Smooth muscle cell (in vitro differentiated cells): ENCODE data around the gene PRKAG2. TPM values are rescaled to one million over a fixed set of nuclear protein-coding genes. Genes with fewer than 3 reads are reported as not detected.

Source experiments
- DNase-seq: peaks from one replicate; lab custom pipeline; 2025; ENCODE audit not compliant: unreplicated experiment; lab: John Stamatoyannopoulos, UW
- H2AFZ ChIP-seq: fragments of 200-600 bp; sonication (generic); 2 replicates; pipeline ENCODE4 v1.6.0; 2016; ENCODE audit warnings: antibody characterized with exemption, low read depth, mild to moderate bottlenecking
- H3F3A ChIP-seq: fragments of 200-600 bp; sonication (generic); 2 replicates; pipeline ENCODE4 v1.6.0; 2017; ENCODE audit warnings: antibody characterized with exemption, low read depth
- H3K27ac ChIP-seq: fragments of 200-600 bp; sonication (generic); 2 replicates; pipeline ENCODE4 v1.5.1; 2016; ENCODE audit warnings: low read depth, mild to moderate bottlenecking
- H3K27me3 ChIP-seq: fragments of 200-600 bp; sonication (generic); 2 replicates; pipeline ENCODE4 v1.6.1; 2016; ENCODE audit warnings: low read depth, mild to moderate bottlenecking
- H3K36me3 ChIP-seq: fragments of 200-600 bp; sonication (generic); 2 replicates; pipeline ENCODE4 v1.5.1; 2016; ENCODE audit warnings: low read depth
- H3K4me1 ChIP-seq: fragments of 200-600 bp; sonication (generic); 2 replicates; pipeline ENCODE4 v1.5.1; 2016; ENCODE audit warnings: low read depth
- H3K4me2 ChIP-seq: fragments of 200-600 bp; sonication (generic); 2 replicates; pipeline ENCODE4 v1.6.0; 2016; ENCODE audit warnings: mild to moderate bottlenecking
- H3K4me3 ChIP-seq: fragments of 200-600 bp; sonication (generic); 2 replicates; pipeline ENCODE4 v1.5.1; 2016; ENCODE audit warnings: mild to moderate bottlenecking
- H3K79me2 ChIP-seq: fragments of 200-600 bp; sonication (generic); 2 replicates; pipeline ENCODE4 v1.6.0; 2016; ENCODE audit warnings: low read depth, mild to moderate bottlenecking
- H3K9ac ChIP-seq: fragments of 200-600 bp; sonication (generic); 2 replicates; pipeline ENCODE4 v1.6.0; 2016; ENCODE audit warnings: low read depth
- H3K9me3 ChIP-seq: fragments of 200-600 bp; sonication (generic); replicated peaks from 2 replicates; pipeline ENCODE4 v1.5.1; 2016; ENCODE audit warnings: low read depth
- H4K20me1 ChIP-seq: fragments of 200-600 bp; sonication (generic); 2 replicates; pipeline ENCODE4 v1.6.0; 2016; ENCODE audit warnings: low read depth
- WGBS: methylation state at CpG from one replicate; pipeline ENCODE4 v1.1.7; 2016; ENCODE audit warnings: low lambda C conversion rate; 5-methylcytosine and 5-hydroxymethylcytosine counted together
- polyA plus RNA-seq: library from polyadenylated mRNA; unstranded; fragments of >200 nt; fragmentation: Nextera tagmentation; extraction: Ambion mirVana; gene quantifications from 2 replicates; pipeline ENCODE4 v1.2.1, GENCODE V29; 2016
- total RNA-seq: library from RNA; depleted of rRNA; stranded (reverse); fragments of >200 nt; gene quantifications from 2 replicates; pipeline ENCODE4 v1.2.3, GENCODE V29; 2014
- TF ChIP-seq, protein P1 (sequence below): fragments of 200-600 bp; sonication (generic); IDR thresholded peaks from 2 replicates; pipeline ENCODE4 v1.5.1; 2017; ENCODE audit warnings: borderline replicate concordance, mild to moderate bottlenecking, antibody characterized with exemption; ENCODE audit not compliant: insufficient read depth, poor library complexity, severe bottlenecking

Gene PRKAG2
- total and polyA plus RNA-seq, 2 experiments from 2014 or later: 3.5 to 3.9 TPM

DNA sequence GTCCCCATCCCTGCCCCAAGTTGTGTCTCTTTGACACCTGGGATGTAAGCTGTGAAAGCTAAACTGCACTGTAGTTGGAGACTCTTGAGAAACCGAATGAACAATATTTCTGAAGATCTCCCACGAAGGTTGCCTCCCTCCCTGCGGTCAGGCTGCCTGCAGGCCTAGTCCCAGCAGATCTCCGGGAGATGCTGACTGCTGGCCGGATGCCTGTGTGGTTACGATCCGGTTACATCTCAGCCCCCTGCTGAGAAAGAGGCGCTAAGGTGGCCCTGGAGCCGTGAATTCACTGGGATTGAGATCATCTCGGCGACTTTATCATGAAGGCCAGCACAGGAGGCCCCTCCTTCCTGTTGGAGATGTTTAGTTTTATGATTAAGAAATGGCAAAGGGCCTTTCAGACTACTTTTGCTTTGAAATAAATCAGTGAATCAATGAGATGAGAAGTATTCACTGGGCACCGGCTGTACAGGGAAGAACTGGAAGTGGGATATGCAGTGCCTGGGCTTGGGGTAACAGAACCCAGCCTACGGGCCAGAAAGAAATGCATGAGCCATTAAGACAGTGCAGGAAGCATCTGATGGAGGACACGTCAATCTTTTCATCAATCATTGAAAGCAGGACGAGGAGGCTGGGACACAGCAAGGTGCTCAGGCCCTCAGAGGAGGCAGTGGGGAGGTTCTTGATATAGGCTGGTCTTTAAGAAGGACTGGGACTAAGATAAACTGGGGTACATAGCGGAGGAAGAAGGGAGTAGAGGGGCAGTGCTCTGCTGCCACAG lies 177.6 kb downstream of the PRKAG2 start:
- H3K9me3 ChIP-seq: no peaks in the 10 kb centered on the region
- H3K4me1 ChIP-seq: peaks cover 4% of the 10 kb centered on the region

DNA sequence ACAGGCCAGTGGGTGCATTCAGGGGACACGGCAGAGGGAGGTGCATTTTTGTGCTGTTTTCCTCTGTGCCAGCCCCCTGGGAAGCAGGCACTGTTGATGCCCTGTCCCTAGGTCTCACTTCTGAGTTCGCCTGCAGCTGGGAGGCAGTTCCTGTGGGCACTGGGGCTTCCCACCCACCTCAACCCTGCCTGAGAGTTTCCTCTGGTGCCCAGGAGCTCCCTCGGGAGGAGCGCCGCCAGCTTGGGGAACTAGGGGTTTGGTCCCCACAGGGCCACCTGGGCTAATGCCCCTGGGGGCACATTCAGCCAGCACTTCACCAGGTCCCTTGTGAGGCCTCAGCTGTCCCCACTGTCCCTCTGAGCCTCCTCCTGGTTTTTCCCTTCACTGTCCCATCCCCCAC lies 179.0 kb downstream of the PRKAG2 start:
- TF ChIP-seq, protein P1, sequence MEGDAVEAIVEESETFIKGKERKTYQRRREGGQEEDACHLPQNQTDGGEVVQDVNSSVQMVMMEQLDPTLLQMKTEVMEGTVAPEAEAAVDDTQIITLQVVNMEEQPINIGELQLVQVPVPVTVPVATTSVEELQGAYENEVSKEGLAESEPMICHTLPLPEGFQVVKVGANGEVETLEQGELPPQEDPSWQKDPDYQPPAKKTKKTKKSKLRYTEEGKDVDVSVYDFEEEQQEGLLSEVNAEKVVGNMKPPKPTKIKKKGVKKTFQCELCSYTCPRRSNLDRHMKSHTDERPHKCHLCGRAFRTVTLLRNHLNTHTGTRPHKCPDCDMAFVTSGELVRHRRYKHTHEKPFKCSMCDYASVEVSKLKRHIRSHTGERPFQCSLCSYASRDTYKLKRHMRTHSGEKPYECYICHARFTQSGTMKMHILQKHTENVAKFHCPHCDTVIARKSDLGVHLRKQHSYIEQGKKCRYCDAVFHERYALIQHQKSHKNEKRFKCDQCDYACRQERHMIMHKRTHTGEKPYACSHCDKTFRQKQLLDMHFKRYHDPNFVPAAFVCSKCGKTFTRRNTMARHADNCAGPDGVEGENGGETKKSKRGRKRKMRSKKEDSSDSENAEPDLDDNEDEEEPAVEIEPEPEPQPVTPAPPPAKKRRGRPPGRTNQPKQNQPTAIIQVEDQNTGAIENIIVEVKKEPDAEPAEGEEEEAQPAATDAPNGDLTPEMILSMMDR: no peak
- H3K4me3 ChIP-seq: no peak overlapping the region

More for the DNA sequence above, 177.6 kb downstream of the PRKAG2 start:
- TF ChIP-seq, protein P1: no peak
- H3K9ac ChIP-seq: no peak overlapping the region
- H3K36me3 ChIP-seq: no peaks in the 10 kb centered on the region
- no peaks in the 10 kb centered on the region for H4K20me1 ChIP-seq
- no peaks in the 10 kb centered on the region for H3K27me3 ChIP-seq
- WGBS: 67% methylated on average over 16 of the region's 16 CpGs
- no peak overlapping the region for H2AFZ ChIP-seq
- no peak overlapping the region for H3K4me2 ChIP-seq
- H3K4me3 ChIP-seq: no peak overlapping the region
- no peak overlapping the region for H3K27ac ChIP-seq
- H3F3A ChIP-seq: peaks cover 2% of the 10 kb centered on the region
- no peaks in the 10 kb centered on the region for H3K79me2 ChIP-seq
- DNase-seq: no peak

DNA sequence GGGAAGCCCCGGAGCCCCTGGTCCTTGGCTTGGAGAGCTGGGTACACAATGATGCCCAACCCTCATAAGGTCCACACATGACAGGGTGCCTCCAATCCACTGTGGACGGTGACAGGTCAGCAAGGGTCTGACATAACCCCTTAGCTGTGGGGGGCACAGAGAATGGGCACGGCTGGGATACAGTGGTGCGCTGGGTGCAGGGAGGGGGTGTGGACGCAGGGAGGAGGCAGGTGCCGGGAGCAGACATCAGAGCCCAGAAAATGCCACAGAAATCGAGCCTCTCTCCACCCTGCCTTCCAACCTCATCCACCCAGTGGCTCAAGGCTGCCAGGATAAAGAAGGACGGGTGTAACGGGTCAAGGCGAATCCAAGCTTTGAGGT lies 179.4 kb downstream of the PRKAG2 start:
- Histone ChIP-seq H3K4me2 (no peak overlapping the region), H4K20me1 (no peaks in the 10 kb centered on the region), H3K9me3 (no peaks in the 10 kb centered on the region), H3F3A (no peaks in the 10 kb centered on the region), H3K4me1 (peaks cover 4% of the 10 kb centered on the region), H3K4me3 (no peak overlapping the region), H3K9ac (no peak overlapping the region), H3K27me3 (no peaks in the 10 kb centered on the region), H3K36me3 (no peaks in the 10 kb centered on the region), H2AFZ (no peak overlapping the region), H3K27ac (no peak overlapping the region), H3K79me2 (no peaks in the 10 kb centered on the region)
- DNase-seq: no peak
- TF ChIP-seq, protein P1: no peak
- 97% methylated on average over 10 of the region's 10 CpGs for WGBS

More for the DNA sequence above, 179.0 kb downstream of the PRKAG2 start:
- Histone ChIP-seq H3K4me1 (peaks cover 4% of the 10 kb centered on the region), H2AFZ (no peak overlapping the region), H4K20me1 (no peaks in the 10 kb centered on the region), H3K4me2 (no peak overlapping the region), H3K9ac (no peak overlapping the region), H3K79me2 (no peaks in the 10 kb centered on the region), H3K27me3 (no peaks in the 10 kb centered on the region), H3K9me3 (no peaks in the 10 kb centered on the region), H3K27ac (no peak overlapping the region), H3K36me3 (no peaks in the 10 kb centered on the region), H3F3A (no peaks in the 10 kb centered on the region)
- DNase-seq: no peak
- 95% methylated on average over 5 of the region's 5 CpGs for whole genome bisulfite sequencing
